Measurements from ENCODE around the gene MTM1. TPM values are rescaled to one million over a fixed set of nuclear protein-coding genes. Genes with fewer than 3 reads are reported as not detected.

Gene MTM1
- total RNA-seq: 16.7 and 23.5 TPM in 2 replicates

DNA sequence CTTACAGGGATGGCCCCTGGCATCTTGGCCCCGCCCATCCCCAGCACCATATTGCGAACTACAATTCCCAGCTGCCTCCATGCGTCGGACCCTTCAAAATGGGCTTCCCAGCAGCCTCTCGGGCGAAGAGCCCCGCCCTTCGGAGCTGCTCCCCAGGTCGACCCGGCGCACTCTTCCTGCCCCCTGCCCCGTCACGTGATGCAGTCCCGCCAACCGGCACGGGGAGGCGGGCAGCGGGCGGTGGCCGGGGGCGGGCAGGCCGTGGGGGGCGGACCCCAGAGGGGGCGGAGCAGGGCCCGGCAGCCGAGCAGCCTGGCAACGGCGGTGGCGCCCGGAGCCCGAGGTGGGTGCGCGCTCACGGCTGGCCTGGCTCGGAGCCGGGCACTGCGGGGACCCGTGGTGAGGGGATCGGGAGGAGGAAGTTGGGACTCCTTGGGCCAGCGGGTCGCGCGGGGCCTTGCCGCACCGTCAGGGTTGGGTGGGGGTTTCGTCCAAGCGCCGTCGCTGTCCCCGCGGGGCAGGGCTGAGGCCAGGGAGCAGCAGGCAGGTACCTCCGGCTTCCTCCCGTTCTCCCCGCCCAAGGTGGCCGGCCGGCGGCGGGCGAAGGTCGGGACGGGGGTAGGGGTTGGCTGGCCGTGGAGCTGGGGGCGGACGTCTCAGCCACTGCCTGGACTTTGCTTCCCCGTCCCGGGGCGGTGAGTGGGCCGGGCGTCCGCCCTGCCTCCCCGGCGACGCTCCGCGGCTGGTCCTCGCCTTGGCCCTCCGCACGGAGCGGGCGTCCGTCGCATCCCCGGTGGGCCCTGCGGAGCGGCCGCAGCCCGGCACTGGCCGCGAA lies at the start of gene MTM1:
TSS of gene MTM1 (plus strand) at position 302 of the 835 bp plus-strand sequence. CDS start 23,994 bp downstream, outside the sequence.
- peak; percentile 95 for DNase-seq

DNA sequence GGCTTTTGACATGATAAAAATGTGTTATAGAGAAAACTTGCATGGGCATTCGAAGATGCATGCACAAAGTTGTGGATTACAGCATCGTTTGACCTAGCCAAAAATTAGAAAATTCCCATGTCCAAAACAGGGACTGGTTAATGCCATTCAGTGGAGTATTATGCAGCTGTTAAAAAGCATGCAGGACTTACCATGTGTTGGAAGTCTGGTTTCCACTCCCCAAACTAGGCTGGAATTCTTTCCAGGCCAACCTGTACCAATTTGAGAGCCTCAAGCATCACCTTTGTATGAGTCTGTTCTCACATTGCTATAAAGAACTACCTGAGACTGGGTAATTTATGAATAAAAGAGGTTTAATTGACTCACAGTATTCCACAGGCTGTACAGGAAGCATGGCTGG lies 45.9 kb upstream of the MTM1 start:
- DNase-seq: no peak

DNA sequence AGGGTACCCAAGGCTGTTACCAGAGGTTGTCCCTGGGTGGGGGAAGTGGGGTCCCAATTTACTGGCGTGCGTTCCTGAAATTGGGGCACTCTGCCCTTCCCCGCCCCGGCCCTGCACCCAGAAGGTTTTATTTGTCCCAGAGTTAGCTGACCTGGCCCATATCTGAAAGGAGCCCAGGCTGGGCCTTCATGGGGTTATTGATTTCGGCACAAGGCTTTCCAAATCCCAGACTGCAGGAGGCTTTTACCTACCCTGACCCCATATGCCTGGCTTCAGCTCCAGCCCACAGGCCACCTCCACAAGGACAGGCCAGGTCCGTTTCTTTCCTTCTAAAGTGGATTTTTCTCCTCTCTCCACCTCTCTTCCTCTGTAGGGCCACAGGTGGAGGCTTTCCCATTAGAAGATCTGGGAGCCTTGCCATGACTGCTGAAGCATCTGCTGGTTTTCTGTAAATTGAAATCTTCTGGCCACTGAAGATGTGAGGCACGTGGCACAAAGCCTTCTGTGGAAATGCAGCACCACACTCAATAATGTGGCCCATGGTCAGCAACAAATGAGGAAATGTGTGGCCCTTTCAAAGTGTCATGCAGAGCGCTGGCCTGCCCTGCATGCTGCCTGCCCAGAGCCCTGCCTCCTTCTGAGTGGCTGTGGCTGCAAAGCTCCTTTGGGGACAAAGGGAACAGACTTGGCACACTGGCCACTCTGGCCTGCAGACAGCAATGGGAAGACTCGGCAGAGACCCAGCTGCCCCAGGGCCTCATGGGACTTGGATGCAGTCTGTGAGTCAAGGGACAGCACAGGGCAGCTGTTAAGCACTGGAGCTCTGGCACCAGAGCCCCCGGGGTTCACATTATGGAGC lies 43.1 kb upstream of the MTM1 start:
- DNase-seq: no peak

DNA sequence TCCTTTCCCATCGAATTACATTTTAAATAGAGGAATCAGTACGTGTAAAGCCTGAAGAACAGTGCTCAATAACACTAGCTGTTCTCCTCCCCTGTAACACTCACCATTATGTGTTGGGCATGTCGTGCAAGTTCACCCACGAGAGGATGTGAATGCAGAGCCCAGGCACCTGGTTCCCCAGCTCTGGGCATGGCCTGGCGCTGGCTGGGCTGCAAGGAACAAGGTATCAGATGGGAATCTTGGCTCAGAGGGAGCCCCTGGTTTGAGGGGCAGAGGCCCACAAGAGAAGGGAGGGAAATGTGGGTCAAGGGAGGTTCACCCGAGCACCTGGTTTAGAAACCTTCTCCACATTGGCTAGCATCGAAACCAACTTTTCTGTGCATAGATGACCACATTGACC lies 41.7 kb upstream of the MTM1 start:
- no peak for DNase-seq

DNA sequence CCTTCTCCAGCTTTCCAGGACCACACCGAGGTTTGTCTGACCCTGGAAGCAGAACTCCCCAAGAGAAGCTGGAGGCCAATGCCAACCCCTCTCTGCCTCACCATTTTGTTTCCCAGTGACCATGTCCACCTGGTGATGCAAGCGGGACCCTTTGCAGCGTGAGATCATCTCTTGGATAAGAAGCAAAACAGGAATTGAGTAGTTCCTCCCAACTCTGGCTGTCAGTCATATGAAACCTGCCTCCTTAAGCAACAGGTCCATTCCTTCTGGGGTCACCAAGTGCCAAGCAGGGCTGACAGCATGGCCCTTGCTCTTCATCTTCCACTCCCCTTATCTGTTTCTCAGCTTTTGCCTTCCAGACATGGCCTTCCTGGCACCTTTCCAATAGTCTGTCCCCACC lies 41.3 kb upstream of the MTM1 start:
- no peak for DNase-seq

DNA sequence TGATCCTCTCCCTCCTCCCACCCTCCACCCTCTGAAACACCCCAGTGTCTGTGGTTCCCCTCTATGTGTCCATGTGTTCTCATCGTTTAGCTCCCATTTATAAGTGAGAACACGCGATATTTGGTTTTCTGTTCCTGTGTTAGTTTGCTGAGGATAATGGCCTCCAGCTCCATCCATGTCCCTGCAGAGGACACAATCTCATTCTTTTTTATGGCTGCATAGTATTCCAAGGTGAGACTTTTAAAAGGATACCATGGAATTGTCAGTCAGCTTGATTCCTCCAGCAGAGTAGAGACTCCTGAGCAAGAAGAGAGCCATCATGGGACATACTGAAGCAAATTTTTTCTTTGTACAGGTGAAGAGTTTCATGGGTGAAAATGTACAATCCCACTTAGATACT lies 38.8 kb upstream of the MTM1 start:
- DNase-seq: no peak

DNA sequence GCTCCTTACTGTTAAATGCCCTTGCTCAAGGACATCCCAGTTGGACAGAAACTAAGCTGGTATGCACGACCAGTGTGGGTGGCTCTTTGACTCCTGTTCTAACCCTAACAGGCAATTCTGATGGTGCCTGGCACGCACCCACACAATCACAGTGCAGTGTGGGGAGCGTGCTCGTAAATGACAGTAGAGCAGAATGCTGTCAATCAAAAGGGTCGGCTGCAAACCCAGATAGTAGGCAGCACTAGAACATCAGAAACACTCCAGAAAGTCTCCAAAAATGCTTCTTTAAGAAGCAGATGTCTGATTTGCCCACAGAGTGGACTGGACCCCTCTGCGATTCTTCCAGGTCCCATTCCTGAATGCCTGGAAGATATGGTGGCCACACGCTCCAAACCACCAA lies 37.6 kb upstream of the MTM1 start:
- no peak for DNase-seq

DNA sequence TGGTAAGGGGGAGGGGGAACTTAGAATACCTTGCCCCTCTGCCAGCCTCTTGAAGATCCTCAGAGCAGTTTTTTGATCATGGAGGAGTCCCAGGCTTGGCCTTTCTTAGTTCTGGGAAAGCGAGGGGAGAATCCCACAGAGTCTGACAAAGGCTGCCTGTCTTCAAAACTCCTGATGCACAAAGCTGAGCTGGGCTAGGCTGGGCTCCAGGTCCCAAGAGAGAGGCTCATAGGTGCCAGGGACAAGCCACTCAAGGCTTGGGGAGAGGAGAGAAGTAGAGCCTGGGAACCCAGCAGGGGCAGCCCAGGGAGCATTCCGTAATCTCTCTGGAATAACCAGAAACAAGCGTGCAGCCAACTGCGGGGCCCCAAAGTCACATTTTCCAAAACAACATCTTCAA lies 37.0 kb upstream of the MTM1 start:
- no peak for DNase-seq

DNA sequence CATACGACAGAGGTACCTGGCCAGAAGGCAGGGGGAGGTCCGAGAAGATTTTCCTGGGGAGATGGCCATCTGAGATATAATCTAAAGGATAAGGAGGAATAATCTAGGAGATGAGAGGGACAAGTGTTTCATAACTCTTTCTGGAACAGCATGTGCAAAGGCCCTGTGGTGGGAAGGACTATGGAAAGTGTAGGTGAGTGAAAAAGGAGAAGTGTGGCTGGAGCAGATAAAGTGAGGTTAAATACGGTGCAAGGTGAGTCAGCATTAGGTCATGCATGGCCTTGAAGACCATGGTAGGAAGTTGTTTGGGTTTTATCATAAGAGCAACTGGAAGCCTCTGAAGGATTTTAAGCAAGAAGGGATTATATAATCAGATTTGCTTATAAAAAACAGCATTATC lies 34.6 kb upstream of the MTM1 start:
- DNase-seq: no peak

DNA sequence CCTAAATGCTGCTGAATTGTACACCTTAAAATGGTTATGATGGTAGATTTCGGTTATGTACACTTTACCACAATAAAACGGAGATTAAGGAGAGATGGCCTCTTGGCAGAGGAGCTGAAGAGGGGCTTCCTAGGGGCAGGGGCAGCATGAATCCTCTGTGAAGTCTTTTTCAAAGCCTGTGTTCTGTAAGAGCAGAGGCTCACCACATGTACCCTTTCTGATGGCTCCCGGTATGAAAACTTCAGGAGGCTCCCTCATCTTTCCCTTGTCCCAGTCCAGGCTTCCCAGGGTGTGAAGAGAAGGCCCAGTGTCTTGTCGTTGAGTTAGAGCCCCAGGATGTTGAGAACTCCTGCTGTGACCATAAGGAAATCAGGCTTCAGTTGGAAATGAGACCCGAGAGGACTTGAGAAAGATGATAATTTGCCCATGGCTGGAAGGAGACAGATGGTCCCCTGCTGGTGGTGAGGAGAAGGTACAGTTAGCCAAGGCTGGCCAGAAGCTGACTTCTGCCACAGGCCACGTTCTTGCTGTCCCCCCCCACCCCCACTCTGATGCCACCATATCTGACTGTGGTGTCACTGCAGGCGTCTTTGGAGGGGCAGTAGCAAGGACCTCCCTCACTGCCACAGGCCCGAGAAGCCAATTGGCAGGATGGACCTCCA lies 31.8 kb upstream of the MTM1 start:
- peak; percentile 16 for DNase-seq

DNA sequence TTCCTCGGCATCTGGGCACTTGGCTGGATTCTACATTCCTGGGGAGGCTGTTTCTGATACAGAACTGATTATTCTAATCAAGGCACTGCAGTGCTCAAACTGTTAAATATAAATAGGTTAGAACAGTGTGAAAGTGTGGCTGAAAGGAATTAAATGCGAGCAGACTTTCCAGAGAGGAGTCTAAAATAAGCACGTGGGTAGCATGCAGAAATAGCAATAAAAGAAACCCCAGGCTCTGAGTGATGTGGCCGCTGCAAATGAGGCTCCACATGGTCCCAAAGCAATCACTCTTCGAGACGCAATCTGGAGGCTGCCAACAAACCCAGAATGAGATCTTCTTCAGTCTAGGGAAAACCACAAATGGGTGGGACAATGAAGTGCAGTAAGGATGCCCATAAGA lies 30.6 kb upstream of the MTM1 start:
- no peak for DNase-seq

DNA sequence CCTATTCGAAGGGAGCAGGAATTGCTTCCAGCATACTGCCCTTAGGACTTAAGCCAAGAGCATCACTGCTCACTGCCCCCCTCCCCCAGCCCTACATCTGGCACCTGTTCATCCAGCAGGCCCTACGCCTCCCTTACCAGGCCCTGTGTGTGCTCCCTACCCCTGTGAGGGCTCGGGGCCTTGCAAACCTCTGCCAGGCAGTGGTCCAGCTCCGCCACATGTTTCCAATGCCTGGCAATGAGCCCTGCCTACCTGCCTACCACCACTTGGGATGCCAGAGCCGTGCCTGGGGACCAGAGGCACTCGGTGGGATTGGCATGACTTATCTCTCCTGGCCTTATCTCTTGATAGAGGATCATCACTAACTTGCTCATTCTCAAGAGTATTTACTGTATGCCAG lies 27.5 kb upstream of the MTM1 start:
- DNase-seq: no peak

DNA sequence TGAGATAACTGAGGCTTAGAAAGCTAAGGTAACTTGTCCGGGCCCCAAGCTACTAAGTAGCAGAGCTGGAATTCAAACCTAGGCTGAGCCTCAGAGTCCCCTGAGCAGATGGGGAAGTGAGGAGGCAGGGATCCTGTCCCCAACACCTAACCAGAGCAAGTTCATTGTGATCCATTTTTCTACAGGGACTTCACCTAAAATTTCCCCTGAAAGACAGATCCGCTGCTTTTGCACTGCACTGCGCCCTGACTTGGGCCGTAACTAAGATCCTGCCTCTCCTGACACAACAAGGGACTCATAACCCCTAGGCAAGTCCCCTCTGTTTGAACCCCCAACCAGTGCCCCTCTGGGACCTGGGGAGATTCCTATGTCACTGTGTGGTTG lies 25.6 kb upstream of the MTM1 start:
- no peak for DNase-seq

DNA sequence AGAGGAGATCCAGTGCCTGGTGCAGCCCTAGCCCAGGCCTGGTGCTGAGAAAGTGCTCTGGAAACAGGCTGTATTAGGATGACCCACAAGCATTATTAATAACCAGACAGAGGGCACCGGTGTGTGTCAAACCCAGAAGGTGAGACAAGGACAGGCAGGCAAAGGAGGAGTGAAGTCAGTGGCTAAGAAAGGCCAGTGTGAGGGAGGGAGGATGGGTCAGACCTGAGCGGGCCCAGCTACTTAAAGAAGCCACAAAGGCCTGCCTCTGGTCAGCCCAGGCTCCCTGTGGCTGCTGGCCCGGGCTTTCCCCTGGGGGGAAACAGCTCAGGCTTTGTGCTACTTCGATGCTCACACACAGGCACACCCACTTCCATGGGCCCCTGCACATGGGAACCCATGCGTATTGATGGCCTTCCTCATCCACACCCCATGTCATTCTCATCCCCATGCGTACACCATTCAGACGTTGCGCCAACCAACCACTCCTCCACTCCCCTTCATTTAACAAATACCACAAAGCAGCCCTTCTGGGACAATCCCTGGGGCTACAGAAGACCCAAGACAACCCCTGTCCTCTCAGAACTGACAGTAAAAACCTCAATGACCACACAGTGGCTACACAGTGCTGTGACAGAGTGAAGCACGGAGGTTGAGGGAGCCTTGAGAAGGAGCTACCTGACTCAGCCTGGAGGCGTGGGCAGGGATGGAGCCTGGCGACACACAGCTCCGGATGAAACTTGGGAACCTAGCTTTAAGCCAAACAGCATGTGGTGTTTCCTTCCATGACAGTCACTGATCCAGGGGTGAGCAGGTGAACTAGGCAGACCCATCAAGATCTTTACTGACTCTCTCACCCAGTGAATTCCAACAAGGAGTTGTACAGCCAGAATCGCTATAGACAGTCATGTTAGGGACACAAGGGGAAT lies 24.9 kb upstream of the MTM1 start:
- no peak for DNase-seq

DNA sequence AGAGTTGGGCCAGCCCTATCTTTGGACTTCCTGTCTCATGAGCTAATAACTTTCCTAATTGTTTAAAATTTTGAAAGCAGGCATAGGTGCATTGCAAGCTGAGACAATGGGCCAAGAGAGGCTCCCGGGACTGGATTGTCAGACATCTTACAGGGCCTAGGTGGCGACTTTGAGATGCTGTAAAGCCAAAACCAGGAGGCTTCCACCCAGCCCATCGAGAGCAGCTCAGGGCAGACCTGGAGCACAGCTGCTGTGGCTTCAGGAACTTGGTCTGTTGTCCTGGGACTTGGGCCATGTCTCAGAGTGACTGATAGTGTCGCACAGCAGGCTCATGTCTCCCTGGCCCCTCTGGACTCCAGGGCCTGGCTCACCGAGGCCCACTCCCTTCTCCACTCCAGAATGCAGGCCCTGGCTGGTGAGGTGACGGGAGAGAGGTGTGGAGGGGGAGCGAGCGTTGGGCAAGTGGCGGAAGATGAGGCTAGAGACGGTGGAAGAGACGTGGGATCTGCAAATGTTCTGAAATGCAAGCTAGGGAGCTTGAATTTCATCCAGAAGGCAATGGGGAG lies 24.1 kb upstream of the MTM1 start:
- no peak for DNase-seq

DNA sequence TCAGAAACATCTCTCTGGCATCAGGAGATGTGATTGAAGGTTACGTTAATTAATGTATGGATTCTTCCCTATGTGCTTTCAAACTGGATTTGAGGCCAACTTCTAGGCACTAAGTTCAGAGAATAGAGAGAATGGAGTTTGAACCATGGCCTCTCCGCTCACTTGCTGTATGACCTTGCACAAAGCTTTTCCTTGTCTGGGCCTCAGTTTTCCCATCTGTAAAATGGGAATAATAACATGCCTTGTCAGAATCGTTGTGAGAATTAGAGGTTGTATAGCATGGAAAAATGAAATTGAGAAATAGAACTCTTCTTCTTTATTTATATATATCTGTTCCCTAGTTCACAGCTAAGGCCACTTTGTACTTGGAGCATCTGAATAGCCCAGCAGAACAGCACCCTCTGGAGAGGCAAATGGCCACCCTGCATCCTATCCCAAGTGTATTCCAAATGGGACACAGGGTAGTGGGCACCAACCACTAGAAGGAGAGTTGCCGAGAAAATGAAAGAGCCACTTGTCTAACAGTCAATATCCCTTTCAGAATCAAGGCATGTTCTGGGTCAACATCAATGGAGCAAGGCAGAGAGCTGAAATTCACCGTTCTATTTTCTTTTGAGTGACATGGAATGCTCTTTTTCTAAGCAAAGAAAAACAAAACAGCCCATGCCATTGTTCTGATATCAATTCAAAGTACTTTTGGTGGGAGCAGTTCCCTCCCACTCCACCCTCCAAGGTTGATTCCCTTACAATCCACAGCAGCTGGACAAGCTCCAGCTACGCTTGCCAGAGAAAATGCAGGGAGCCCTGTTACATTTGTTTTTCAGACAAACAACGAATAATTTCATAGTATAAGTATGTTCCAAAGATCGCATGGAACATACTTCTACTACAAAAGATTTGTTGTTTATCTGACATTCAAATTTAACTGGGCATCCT lies 23.3 kb upstream of the MTM1 start:
- peak; percentile 20 for DNase-seq

DNA sequence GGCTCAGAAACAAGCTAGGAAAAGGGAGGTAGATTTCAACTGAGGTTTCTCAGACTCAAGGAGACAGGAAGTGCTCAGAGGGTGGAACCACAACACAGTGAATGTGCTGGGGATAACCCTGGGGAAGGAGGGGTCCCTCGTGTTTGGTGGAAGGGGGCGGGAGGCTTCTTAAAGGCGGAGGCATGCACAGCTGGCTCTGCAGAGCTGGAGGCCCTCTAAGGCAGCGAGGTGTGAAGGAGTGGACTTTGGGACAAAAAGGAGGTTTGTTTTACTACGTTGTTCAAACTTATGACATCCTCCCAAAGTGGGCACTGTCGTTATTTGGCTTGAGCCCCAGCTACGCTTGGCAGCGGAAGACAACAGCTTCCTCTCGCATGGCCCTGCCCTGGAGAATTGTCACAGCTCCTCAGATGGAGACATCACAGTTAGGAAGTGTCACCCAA lies 21.7 kb upstream of the MTM1 start:
- no peak for DNase-seq

DNA sequence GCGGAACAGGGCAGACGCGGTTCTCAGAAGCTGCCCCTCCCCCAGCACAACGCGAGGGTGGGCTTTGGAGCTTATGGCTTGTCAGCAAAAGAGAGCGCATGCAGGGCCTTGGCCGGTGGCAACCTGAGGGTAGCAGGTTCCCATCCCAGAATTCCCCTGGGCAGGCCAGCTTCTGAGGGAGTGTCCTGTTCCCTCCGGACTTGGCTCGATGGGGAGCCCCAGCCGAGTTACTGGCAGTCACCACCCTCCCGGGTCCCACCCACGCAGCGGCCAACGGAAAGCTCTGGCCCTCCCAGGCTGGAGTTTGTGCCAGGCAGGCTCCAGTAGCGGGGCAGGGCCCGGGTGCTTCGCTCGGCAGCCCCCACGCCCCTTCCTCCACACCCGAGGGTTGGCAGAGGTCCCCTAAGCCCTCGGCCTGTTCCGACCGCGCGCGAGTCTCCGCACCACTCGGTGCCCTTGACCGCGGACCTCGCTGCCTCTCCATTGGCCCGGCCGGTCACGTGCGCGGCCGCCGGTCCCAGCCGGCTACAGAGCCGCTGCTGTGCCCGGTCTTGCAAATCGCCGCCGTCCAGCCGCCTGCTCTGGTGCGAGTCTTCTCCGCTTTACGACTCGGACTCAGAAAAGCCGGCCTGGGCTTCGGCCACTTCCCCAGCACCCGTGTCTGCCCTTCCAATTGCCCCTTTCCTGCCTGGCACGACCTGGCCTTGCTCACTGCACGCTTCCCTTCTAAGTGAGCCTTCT lies 20.9 kb upstream of the MTM1 start:
- DNase-seq: peak; percentile 59

DNA sequence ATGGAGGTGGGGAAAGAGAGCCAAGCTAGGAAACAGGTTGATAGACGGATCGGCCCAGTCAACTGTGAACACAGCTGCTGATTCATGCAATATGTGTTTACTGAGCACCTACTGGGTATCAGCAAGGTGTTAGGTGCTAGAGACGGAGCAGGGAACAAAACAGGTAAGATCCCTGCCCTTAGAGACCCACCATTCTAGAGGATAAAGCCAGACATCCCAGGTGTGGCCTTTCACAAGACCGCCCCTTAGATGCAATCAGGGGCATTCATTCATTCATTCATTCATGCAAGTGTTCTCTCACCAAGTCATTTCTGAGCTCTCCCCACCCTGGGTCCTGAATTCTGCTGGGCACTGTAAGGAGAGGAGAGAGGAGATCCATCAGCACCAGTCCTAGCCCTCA lies 20.2 kb upstream of the MTM1 start:
- no peak for DNase-seq

DNA sequence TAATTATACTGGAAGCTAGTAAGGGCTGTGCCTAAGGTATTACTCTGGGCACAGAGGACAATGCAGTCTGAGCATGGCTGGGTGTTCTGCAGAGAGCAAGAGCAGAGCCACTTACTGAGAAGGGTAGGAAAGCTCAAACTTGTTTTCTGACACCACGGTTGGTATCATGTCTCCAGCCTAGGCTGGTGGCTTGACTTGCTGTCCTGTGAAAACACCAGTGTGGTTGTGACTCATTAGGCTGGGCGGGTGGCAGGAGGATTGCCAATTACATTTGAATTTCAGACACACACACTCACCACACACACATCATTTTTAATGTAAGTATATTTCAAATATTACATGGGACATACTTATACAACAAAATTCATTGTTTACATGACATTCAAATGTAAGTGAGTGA lies 19.7 kb upstream of the MTM1 start:
- DNase-seq: no peak
